Right cardiac atrium (tissue), 5 donors: ENCODE results near the gene GALNT1. TPM values are rescaled to one million over a fixed set of nuclear protein-coding genes. Genes with fewer than 3 reads are reported as not detected.
A peak's percentile ranks its signal among the peaks of the same experiment; 100 is the strongest.

Experiments used
- ATAC-seq, 2 donors: fragments of 200-7000 bp; cut with Tn5 transposase; one replicate each; pipeline versions ENCODE4 v1.8.0 to v1.9.1; 2020; ENCODE audit warnings: moderate library complexity in 2 of 2, mild to moderate bottlenecking in 1 of 2
- DNase-seq, 3 donors: peaks; one replicate each; pipeline ENCODE4 v3.0.0-alpha.2; 2020
- H3K27ac ChIP-seq: one replicate; pipeline ENCODE4 v1.5.1; 2013; ENCODE audit warnings: mild to moderate bottlenecking, low read length, control low read depth, moderate library complexity
- H3K27me3 ChIP-seq: one replicate; pipeline ENCODE4 v1.6.1; 2013; ENCODE audit not compliant: control insufficient read depth, insufficient read depth
- H3K4me1 ChIP-seq: one replicate; pipeline ENCODE4 v1.6.1; 2013; ENCODE audit warnings: low read length; ENCODE audit not compliant: control insufficient read depth, insufficient read depth
- H3K4me3 ChIP-seq: one replicate; pipeline ENCODE4 v1.5.1; 2013; ENCODE audit warnings: low read length, control low read depth
- H3K9me3 ChIP-seq: one replicate; pipeline ENCODE4 v1.6.1; 2013; ENCODE audit warnings: low read length; ENCODE audit not compliant: control insufficient read depth
- WGBS: extraction: QIAGEN DNeasy Blood & Tissue Kit; methylation state at CpG from one replicate; pipeline ENCODE4 v1.1.7; 2013; 5-methylcytosine and 5-hydroxymethylcytosine counted together
- intact Hi-C, 4 donors: fragments of 100-400 bp; cut with DNase I; formaldehyde crosslinking; loops; one replicate each; pipeline versions ENCODE4 v1.11.0 to v1.14.0; 2022 to 2023
- polyA plus RNA-seq: library from polyadenylated mRNA; stranded (reverse); fragments of 200-250 nt; gene quantifications from one replicate; pipeline ENCODE4 v1.2.3, GENCODE V29; 2013
- total RNA-seq, 4 donors: library from RNA; stranded (reverse); fragmentation: NEBNext Ultra II Directional; extraction: Animal tissue kit (Norgen Biotek cat#: 25700); gene quantifications; one replicate each; pipeline ENCODE4 v1.2.1, GENCODE V29; 2021
- donor health status: healthy with polysubstance abuse.
- donor health status: DM: no; HTN: yes; CAD: no.
- donor health status: DM: no; HTN: no; CAD: no.
- donor health status: DM: no; HTN: yes; CAD: no; lungs with severe emphysema.
- donor health status: DM: yes; HTN: yes; CAD: no.

The GALNT1 gene
- total and polyA plus RNA-seq, 5 donors = 17.8 to 60.3 (median 55.6) TPM

- intact Hi-C loops = no loop called here
- ATAC-seq (no peak), DNase-seq (no peak)
- Histone ChIP-seq H3K4me1 (no peaks in the 10 kb centered on the region), H3K27me3 (no peaks in the 10 kb centered on the region), H3K27ac (no peak overlapping the region), H3K4me3 (no peak overlapping the region), H3K9me3 (no peaks in the 10 kb centered on the region)
- 99% methylated on average over 1 of the region's 1 CpG for WGBS
Observed at GRCh38 chr18:35673682-35674081, 92.1 kb downstream of the GALNT1 start.

- H3K4me1 ChIP-seq = no peaks in the 10 kb centered on the region
- no peak for DNase-seq
- no peak overlapping the region for H3K27ac ChIP-seq
- no peak overlapping the region for H3K4me3 ChIP-seq
- no peaks in the 10 kb centered on the region for H3K27me3 ChIP-seq
- intact Hi-C loops = loop anchor here in 1 of 4 donors (10.0 kb wide), 1 partner anchor 95 kb away; the partner anchor contains the start of gene GALNT1
- ATAC-seq = no peak
- no peaks in the 10 kb centered on the region for H3K9me3 ChIP-seq
Observed at GRCh38 chr18:35680139-35680551, 98.6 kb downstream of the GALNT1 start.

- Histone ChIP-seq H3K27me3 (no peaks in the 10 kb centered on the region), H3K4me1 (no peaks in the 10 kb centered on the region), H3K27ac (no peak overlapping the region), H3K4me3 (no peak overlapping the region), H3K9me3 (no peaks in the 10 kb centered on the region)
- ATAC-seq = no peak
- WGBS = 97% methylated on average over 1 of the region's 1 CpG
- intact Hi-C loops = loop anchor here in 1 of 4 donors (10.0 kb wide), 1 partner anchor 98 kb away; the partner anchor contains the start of gene GALNT1
- no peak for DNase-seq
Observed at GRCh38 chr18:35682281-35682867, 100.8 kb downstream of the GALNT1 start.

GRCh38 chr18:35683021-35683420 is 101.5 kb downstream of the GALNT1 start:
- ATAC-seq = no peak
- Histone ChIP-seq H3K4me3 (no peak overlapping the region), H3K27me3 (no peaks in the 10 kb centered on the region), H3K27ac (no peak overlapping the region), H3K4me1 (no peaks in the 10 kb centered on the region), H3K9me3 (no peaks in the 10 kb centered on the region)
- intact Hi-C loops = loop anchor here in 1 of 4 donors (10.0 kb wide), 1 partner anchor 98 kb away; the partner anchor contains the start of gene GALNT1
- DNase-seq = no peak
- 96% methylated on average over 1 of the region's 1 CpG for WGBS

- H3K4me1 ChIP-seq = no peaks in the 10 kb centered on the region
- WGBS = 92% methylated on average over 1 of the region's 1 CpG
- H3K27me3 ChIP-seq = no peaks in the 10 kb centered on the region
- no peak overlapping the region for H3K4me3 ChIP-seq
- no peak overlapping the region for H3K27ac ChIP-seq
- no peaks in the 10 kb centered on the region for H3K9me3 ChIP-seq
- ATAC-seq (no peak), DNase-seq (no peak)
- intact Hi-C loops = loop anchor here in 1 of 4 donors (10.0 kb wide), 1 partner anchor 104 kb away; the partner anchor contains the start of gene GALNT1
Observed at GRCh38 chr18:35688757-35689156, 107.2 kb downstream of the GALNT1 start.

- 96% methylated on average over 5 of the region's 5 CpGs for WGBS
- Histone ChIP-seq H3K27ac (no peak overlapping the region), H3K4me1 (no peaks in the 10 kb centered on the region), H3K27me3 (no peaks in the 10 kb centered on the region), H3K4me3 (no peak overlapping the region), H3K9me3 (no peaks in the 10 kb centered on the region)
- DNase-seq (no peak), ATAC-seq (no peak)
- intact Hi-C loops = loop anchor here in 1 of 4 donors (10.0 kb wide), 2 partner anchors 105 to 305 kb away; partner anchors contain the start of gene GALNT1
Observed at GRCh38 chr18:35689728-35690127, 108.2 kb downstream of the GALNT1 start.

- ATAC-seq (no peak), DNase-seq (no peak)
- Histone ChIP-seq H3K27ac (no peak overlapping the region), H3K4me3 (no peak overlapping the region), H3K9me3 (no peaks in the 10 kb centered on the region), H3K27me3 (no peaks in the 10 kb centered on the region), H3K4me1 (peaks cover 3% of the 10 kb centered on the region)
- intact Hi-C loops = loop anchor here in 1 of 4 donors (10.0 kb wide), 1 partner anchor 307 kb away; no protein-coding TSS in a partner anchor
- 94% methylated on average over 4 of the region's 4 CpGs for WGBS
Observed at GRCh38 chr18:35691625-35692024, 110.1 kb downstream of the GALNT1 start.

- H3K4me3 ChIP-seq = no peak overlapping the region
- intact Hi-C loops = loop anchor here in 1 of 4 donors (10.0 kb wide), 1 partner anchor 308 kb away; no protein-coding TSS in a partner anchor
- ATAC-seq = no peak
- no peaks in the 10 kb centered on the region for H3K27me3 ChIP-seq
- peaks cover 3% of the 10 kb centered on the region for H3K4me1 ChIP-seq
- 97% methylated on average over 3 of the region's 3 CpGs for WGBS
- DNase-seq = no peak
- H3K9me3 ChIP-seq = no peaks in the 10 kb centered on the region
- H3K27ac ChIP-seq = no peak overlapping the region
Observed at GRCh38 chr18:35692866-35693265, 111.3 kb downstream of the GALNT1 start.

GRCh38 chr18:35693829-35694228 is 112.3 kb downstream of the GALNT1 start:
- no peak for DNase-seq
- intact Hi-C loops = loop anchor here in 1 of 4 donors (10.0 kb wide), 1 partner anchor 309 kb away; no protein-coding TSS in a partner anchor
- Histone ChIP-seq H3K27ac (no peak overlapping the region), H3K4me1 (peaks cover 3% of the 10 kb centered on the region), H3K4me3 (no peak overlapping the region), H3K9me3 (no peaks in the 10 kb centered on the region), H3K27me3 (no peaks in the 10 kb centered on the region)
- 85% methylated on average over 4 of the region's 4 CpGs for WGBS
- no peak for ATAC-seq

GRCh38 chr18:35694808-35695207 is 113.3 kb downstream of the GALNT1 start:
- no peaks in the 10 kb centered on the region for H3K27me3 ChIP-seq
- H3K4me1 ChIP-seq = peaks cover 3% of the 10 kb centered on the region
- intact Hi-C loops = loop anchor here in 1 of 4 donors (10.0 kb wide), 1 partner anchor 310 kb away; no protein-coding TSS in a partner anchor
- WGBS = 93% methylated on average over 2 of the region's 2 CpGs
- no peaks in the 10 kb centered on the region for H3K9me3 ChIP-seq
- no peak overlapping the region for H3K4me3 ChIP-seq
- peak overlapping the region; percentile 50 for H3K27ac ChIP-seq
- DNase-seq (no peak), ATAC-seq (no peak)

GRCh38 chr18:35695384-35695783 is 113.8 kb downstream of the GALNT1 start:
- intact Hi-C loops = loop anchor here in 1 of 4 donors (10.0 kb wide), 1 partner anchor 311 kb away; no protein-coding TSS in a partner anchor
- Histone ChIP-seq H3K27ac (peak overlapping the region; percentile 50), H3K9me3 (no peaks in the 10 kb centered on the region), H3K4me1 (peaks cover 3% of the 10 kb centered on the region), H3K4me3 (no peak overlapping the region), H3K27me3 (no peaks in the 10 kb centered on the region)
- DNase-seq (no peak), ATAC-seq (no peak)
- WGBS = 74% methylated on average over 1 of the region's 1 CpG
